ENCODE data around the gene DHX58.

- TF ChIP-seq TAF1 (IDR thresholded peaks at IDR 0.05; ENCODE audit: borderline replicate concordance, insufficient read depth, low read length) (no peak), SIN3A (IDR thresholded peaks at IDR 0.05; ENCODE audit: borderline replicate concordance, insufficient read depth, low read length) (no peak), POLR2AphosphoS5 (IDR thresholded peaks at IDR 0.05; ENCODE audit: low read depth, low read length) (no peak), FOXP2 (optimal IDR thresholded peaks at IDR 0.05; ENCODE audit: borderline replicate concordance, extremely low read depth, extremely low read length, insufficient read depth) (no peak)
Measured at GRCh38 chr17:42125565-42125964, 13.1 kb upstream of the DHX58 start.

All from PFSK-1 (cell line).